HepG2 (cell line): ENCODE data around the gene CPT1C. TPM values are rescaled to one million over a fixed set of nuclear protein-coding genes. Genes with fewer than 3 reads are reported as not detected.

Experiments used
- FOSL2 ChIP-seq: sonication (generic); formaldehyde crosslinking; IDR thresholded peaks from 2 replicates; pipeline ENCODE4 v1.4.0; 2020; ENCODE audit warnings: missing genetic modification reagents
- LCORL ChIP-seq, 2 experiments: fragments of 450-650 bp in 1 of 2; sonication (generic) in 1 of 2; formaldehyde crosslinking in 1 of 2; IDR thresholded peaks; 2 replicates each; pipeline versions ENCODE4 v1.5.0 to v1.6.1; 2017 to 2020; ENCODE audit warnings: antibody characterized with exemption in 1 of 2, missing genetic modification reagents in 1 of 2
- SMYD3 ChIP-seq: sonication (generic); formaldehyde crosslinking; IDR thresholded peaks from 2 replicates; pipeline ENCODE4 v1.8.1; 2023; ENCODE audit warnings: mild to moderate bottlenecking, missing genetic modification reagents
- TBL1XR1 ChIP-seq: fragments of 150-350 bp; IDR thresholded peaks from 2 replicates; pipeline ENCODE4 v1.6.1; 2014; ENCODE audit warnings: borderline replicate concordance, low read length; ENCODE audit not compliant: partially characterized antibody
- TRIM24 ChIP-seq: sonication (generic); formaldehyde crosslinking; IDR thresholded peaks from 2 replicates; pipeline ENCODE4 v1.8.0; 2022; ENCODE audit warnings: mild to moderate bottlenecking, missing genetic modification reagents
- YEATS2 ChIP-seq: sonication (generic); formaldehyde crosslinking; IDR thresholded peaks from 2 replicates; pipeline ENCODE4 v1.4.0; 2020; ENCODE audit warnings: missing genetic modification reagents, borderline replicate concordance
- ZBTB20 ChIP-seq: sonication (generic); formaldehyde crosslinking; IDR thresholded peaks from 2 replicates; pipeline ENCODE4 v1.8.1; 2023; ENCODE audit warnings: missing genetic modification reagents, low read depth, mild to moderate bottlenecking, borderline replicate concordance
- ZFP37 ChIP-seq: sonication (generic); formaldehyde crosslinking; IDR thresholded peaks from 2 replicates; pipeline ENCODE4 v1.4.0; 2020; ENCODE audit warnings: missing genetic modification reagents, borderline replicate concordance
- ZMYM4 ChIP-seq: sonication (generic); formaldehyde crosslinking; IDR thresholded peaks from 2 replicates; pipeline ENCODE4 v1.8.1; 2023; ENCODE audit warnings: mild to moderate bottlenecking, missing genetic modification reagents
- ZNF446 ChIP-seq: sonication (generic); formaldehyde crosslinking; IDR thresholded peaks from 2 replicates; pipeline ENCODE4 v1.5.0; 2020; ENCODE audit warnings: mild to moderate bottlenecking, missing genetic modification reagents
- ZSCAN31 ChIP-seq: sonication (generic); formaldehyde crosslinking; IDR thresholded peaks from 2 replicates; pipeline ENCODE4 v1.5.0; 2020; ENCODE audit warnings: low read depth, mild to moderate bottlenecking, missing genetic modification reagents
- polyA plus RNA-seq, 8 experiments: library from polyadenylated mRNA; depleted of rRNA in 3 of 8; stranded (reverse) in 7 of 8; unstranded in 1 of 8; fragments of >200 nt; fragmentation: Illumina TruSeq in 4 of 8; extraction: Trizol in 4 of 8; gene quantifications; 2 replicates each; pipeline versions ENCODE4 v1.2.1 to v1.2.3, GENCODE V29; 2011 to 2016; ENCODE audit warnings: low read depth in 4 of 8, missing spikeins in 1 of 8, mixed read lengths in 1 of 8; ENCODE audit not compliant: insufficient read depth in 1 of 8
- total RNA-seq, 5 experiments: library from RNA; depleted of rRNA; stranded (reverse); fragments of >200 nt; fragmentation: Illumina TruSeq; extraction: Trizol; gene quantifications; 2 replicates each; pipeline ENCODE4 v1.2.3, GENCODE V29; 2016; ENCODE audit warnings: low read depth in 1 of 5
- TF ChIP-seq, protein P1 (sequence below): sonication (generic); formaldehyde crosslinking; conservative IDR thresholded peaks from 2 replicates; pipeline ENCODE4 v1.8.0; 2022; ENCODE audit warnings: missing genetic modification reagents
- TF ChIP-seq, protein P2 (sequence below): sonication (generic); formaldehyde crosslinking; IDR thresholded peaks from 2 replicates; pipeline ENCODE4 v1.4.0; 2020; ENCODE audit warnings: mild to moderate bottlenecking, missing genetic modification reagents
- TF ChIP-seq, protein P3 (sequence below): sonication (generic); formaldehyde crosslinking; IDR thresholded peaks from 2 replicates; pipeline ENCODE4 v1.4.0; 2020; ENCODE audit warnings: missing genetic modification reagents
- TF ChIP-seq, protein P4 (sequence below): IDR thresholded peaks from 2 replicates; pipeline ENCODE4 v1.6.1; 2016; ENCODE audit warnings: low read depth, missing genetic modification reagents, missing compliant biosample characterization

Gene CPT1C
- total and polyA plus RNA-seq, 2 of the 13 experiments (the other 11 are each of a cell fraction or from before 2014, with no cell fraction given) = 0.18 TPM; not detected in 1

DNA sequence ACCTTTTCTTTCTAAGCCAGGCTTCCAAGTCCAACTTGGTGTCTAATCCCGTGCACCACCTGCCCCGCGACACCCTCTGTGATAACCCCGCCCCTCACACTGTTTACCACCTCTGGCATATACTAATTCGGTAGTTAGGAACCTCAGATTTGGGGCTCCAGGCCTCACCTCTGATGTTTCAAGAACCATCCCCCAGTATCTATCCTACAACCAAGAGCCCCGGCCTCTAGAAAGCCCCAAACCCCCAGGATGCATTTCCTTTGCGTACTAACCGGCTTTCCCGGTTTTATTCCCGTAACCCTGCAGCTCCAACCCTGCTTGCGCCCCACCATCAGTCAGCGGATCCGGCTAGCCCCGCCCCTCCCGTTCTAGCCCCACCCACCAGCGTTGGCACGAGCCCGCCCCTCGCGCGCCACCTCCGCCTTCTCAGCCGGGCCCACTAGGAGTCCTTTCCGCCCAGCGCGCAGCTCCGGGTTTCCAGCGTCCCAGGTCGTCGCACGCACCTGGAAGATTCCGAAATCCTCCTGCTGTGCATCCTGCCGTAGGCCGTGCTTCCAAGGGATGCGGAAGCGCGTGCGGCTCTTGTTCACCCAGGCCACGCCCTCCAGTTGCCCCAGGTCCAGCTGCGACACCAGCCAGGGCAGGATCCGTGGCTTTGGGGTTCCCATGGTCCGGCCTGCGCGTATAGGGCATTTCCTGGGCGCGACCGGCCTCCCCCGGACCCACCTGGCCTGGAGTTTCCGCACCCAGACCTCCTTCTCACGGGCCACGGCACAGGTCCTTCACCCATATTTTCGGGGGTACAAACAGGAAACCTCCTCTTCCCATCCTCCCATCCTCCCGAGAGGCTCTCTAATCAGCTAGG is 26.5 kb upstream of the CPT1C start (continued):
- TF ChIP-seq ZBTB20 (CRISPR knock-in tag) = peak; percentile 20; the same call in 1 of the 2 replicates
- TF ChIP-seq, protein P1, sequence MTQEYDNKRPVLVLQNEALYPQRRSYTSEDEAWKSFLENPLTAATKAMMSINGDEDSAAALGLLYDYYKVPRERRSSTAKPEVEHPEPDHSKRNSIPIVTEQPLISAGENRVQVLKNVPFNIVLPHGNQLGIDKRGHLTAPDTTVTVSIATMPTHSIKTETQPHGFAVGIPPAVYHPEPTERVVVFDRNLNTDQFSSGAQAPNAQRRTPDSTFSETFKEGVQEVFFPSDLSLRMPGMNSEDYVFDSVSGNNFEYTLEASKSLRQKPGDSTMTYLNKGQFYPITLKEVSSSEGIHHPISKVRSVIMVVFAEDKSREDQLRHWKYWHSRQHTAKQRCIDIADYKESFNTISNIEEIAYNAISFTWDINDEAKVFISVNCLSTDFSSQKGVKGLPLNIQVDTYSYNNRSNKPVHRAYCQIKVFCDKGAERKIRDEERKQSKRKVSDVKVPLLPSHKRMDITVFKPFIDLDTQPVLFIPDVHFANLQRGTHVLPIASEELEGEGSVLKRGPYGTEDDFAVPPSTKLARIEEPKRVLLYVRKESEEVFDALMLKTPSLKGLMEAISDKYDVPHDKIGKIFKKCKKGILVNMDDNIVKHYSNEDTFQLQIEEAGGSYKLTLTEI (CRISPR knock-in tag) = no peak
- TF ChIP-seq ZFP37 = no peak; the same call in 1 of the 2 replicates
- TF ChIP-seq SMYD3 (CRISPR knock-in tag) = no peak
- TF ChIP-seq TBL1XR1 = no peak
- TF ChIP-seq, protein P2, sequence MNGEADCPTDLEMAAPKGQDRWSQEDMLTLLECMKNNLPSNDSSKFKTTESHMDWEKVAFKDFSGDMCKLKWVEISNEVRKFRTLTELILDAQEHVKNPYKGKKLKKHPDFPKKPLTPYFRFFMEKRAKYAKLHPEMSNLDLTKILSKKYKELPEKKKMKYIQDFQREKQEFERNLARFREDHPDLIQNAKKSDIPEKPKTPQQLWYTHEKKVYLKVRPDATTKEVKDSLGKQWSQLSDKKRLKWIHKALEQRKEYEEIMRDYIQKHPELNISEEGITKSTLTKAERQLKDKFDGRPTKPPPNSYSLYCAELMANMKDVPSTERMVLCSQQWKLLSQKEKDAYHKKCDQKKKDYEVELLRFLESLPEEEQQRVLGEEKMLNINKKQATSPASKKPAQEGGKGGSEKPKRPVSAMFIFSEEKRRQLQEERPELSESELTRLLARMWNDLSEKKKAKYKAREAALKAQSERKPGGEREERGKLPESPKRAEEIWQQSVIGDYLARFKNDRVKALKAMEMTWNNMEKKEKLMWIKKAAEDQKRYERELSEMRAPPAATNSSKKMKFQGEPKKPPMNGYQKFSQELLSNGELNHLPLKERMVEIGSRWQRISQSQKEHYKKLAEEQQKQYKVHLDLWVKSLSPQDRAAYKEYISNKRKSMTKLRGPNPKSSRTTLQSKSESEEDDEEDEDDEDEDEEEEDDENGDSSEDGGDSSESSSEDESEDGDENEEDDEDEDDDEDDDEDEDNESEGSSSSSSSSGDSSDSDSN = peak; percentile 70
- TF ChIP-seq, protein P3, sequence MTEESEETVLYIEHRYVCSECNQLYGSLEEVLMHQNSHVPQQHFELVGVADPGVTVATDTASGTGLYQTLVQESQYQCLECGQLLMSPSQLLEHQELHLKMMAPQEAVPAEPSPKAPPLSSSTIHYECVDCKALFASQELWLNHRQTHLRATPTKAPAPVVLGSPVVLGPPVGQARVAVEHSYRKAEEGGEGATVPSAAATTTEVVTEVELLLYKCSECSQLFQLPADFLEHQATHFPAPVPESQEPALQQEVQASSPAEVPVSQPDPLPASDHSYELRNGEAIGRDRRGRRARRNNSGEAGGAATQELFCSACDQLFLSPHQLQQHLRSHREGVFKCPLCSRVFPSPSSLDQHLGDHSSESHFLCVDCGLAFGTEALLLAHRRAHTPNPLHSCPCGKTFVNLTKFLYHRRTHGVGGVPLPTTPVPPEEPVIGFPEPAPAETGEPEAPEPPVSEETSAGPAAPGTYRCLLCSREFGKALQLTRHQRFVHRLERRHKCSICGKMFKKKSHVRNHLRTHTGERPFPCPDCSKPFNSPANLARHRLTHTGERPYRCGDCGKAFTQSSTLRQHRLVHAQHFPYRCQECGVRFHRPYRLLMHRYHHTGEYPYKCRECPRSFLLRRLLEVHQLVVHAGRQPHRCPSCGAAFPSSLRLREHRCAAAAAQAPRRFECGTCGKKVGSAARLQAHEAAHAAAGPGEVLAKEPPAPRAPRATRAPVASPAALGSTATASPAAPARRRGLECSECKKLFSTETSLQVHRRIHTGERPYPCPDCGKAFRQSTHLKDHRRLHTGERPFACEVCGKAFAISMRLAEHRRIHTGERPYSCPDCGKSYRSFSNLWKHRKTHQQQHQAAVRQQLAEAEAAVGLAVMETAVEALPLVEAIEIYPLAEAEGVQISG = peak; percentile 60
- no peak for TF ChIP-seq TRIM24 (CRISPR knock-in tag)
- TF ChIP-seq, protein P4, sequence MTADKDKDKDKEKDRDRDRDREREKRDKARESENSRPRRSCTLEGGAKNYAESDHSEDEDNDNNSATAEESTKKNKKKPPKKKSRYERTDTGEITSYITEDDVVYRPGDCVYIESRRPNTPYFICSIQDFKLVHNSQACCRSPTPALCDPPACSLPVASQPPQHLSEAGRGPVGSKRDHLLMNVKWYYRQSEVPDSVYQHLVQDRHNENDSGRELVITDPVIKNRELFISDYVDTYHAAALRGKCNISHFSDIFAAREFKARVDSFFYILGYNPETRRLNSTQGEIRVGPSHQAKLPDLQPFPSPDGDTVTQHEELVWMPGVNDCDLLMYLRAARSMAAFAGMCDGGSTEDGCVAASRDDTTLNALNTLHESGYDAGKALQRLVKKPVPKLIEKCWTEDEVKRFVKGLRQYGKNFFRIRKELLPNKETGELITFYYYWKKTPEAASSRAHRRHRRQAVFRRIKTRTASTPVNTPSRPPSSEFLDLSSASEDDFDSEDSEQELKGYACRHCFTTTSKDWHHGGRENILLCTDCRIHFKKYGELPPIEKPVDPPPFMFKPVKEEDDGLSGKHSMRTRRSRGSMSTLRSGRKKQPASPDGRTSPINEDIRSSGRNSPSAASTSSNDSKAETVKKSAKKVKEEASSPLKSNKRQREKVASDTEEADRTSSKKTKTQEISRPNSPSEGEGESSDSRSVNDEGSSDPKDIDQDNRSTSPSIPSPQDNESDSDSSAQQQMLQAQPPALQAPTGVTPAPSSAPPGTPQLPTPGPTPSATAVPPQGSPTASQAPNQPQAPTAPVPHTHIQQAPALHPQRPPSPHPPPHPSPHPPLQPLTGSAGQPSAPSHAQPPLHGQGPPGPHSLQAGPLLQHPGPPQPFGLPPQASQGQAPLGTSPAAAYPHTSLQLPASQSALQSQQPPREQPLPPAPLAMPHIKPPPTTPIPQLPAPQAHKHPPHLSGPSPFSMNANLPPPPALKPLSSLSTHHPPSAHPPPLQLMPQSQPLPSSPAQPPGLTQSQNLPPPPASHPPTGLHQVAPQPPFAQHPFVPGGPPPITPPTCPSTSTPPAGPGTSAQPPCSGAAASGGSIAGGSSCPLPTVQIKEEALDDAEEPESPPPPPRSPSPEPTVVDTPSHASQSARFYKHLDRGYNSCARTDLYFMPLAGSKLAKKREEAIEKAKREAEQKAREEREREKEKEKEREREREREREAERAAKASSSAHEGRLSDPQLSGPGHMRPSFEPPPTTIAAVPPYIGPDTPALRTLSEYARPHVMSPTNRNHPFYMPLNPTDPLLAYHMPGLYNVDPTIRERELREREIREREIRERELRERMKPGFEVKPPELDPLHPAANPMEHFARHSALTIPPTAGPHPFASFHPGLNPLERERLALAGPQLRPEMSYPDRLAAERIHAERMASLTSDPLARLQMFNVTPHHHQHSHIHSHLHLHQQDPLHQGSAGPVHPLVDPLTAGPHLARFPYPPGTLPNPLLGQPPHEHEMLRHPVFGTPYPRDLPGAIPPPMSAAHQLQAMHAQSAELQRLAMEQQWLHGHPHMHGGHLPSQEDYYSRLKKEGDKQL (CRISPR knock-in tag) = no peak
- no peak for TF ChIP-seq LCORL (IDR thresholded peaks at IDR 0.05)
- TF ChIP-seq LCORL (CRISPR knock-in tag; IDR thresholded peaks at IDR 0.05) = peak; percentile 62
- TF ChIP-seq YEATS2 (CRISPR knock-in tag) = peak; percentile 55; the same call in 1 of the 2 replicates
- no peak for TF ChIP-seq ZSCAN31 (CRISPR knock-in tag)
- TF ChIP-seq ZMYM4 (CRISPR knock-in tag) = no peak
- TF ChIP-seq ZNF446 (CRISPR knock-in tag) = no peak
- 0 out of 2 replicates have a peak, but pooled peaks have one; percentile 20 for TF ChIP-seq FOSL2 (CRISPR knock-in tag)
